Measurements from ENCODE around the gene SMCP. TPM values are rescaled to one million over a fixed set of nuclear protein-coding genes. Genes with fewer than 3 reads are reported as not detected.

Gene SMCP
- total RNA-seq (not detected), polyA plus RNA-seq (ENCODE audit: insufficient read depth, low read depth, low replicate concordance) (not detected)
- long read RNA-seq, donor 1 = 0 reads
- long read RNA-seq, donor 2 = 0 reads
- long read RNA-seq, donor 3 = 0 reads
- long read RNA-seq, donor 4 = 0 reads
- long read RNA-seq, donor 5 = 0 reads
- long read RNA-seq, donor 6 = 0 reads
- long read RNA-seq, donor 7 = 0 reads
- long read RNA-seq, donor 8 = 0 reads
- long read RNA-seq, donor 9 = 0 reads
- long read RNA-seq, donor 10 = 0 reads

GRCh38 chr1:152878042-152878441 lies at the start of gene SMCP:
Gene SMCP (plus strand): TSS chr1:152878322. CDS start chr1:152884423, 6,101 bp downstream.
- no peaks in the 10 kb centered on the region for H3K36me3 ChIP-seq (ENCODE audit: control insufficient read depth in 2 of 3, insufficient read depth in 3 of 3, low read length in 3 of 3)
- DNase-seq = no peak
- no peaks in the 10 kb centered on the region for H3K27me3 ChIP-seq (ENCODE audit: control insufficient read depth, insufficient read depth, low read length)
- no peak for FAIRE-seq
- TF ChIP-seq, protein P1, sequence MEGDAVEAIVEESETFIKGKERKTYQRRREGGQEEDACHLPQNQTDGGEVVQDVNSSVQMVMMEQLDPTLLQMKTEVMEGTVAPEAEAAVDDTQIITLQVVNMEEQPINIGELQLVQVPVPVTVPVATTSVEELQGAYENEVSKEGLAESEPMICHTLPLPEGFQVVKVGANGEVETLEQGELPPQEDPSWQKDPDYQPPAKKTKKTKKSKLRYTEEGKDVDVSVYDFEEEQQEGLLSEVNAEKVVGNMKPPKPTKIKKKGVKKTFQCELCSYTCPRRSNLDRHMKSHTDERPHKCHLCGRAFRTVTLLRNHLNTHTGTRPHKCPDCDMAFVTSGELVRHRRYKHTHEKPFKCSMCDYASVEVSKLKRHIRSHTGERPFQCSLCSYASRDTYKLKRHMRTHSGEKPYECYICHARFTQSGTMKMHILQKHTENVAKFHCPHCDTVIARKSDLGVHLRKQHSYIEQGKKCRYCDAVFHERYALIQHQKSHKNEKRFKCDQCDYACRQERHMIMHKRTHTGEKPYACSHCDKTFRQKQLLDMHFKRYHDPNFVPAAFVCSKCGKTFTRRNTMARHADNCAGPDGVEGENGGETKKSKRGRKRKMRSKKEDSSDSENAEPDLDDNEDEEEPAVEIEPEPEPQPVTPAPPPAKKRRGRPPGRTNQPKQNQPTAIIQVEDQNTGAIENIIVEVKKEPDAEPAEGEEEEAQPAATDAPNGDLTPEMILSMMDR (IDR thresholded peaks at IDR 0.05; ENCODE audit: borderline replicate concordance, extremely low read depth, insufficient read depth) = no peak
- intact Hi-C loops (cut with DNase I) = no loop called here
- H3K9ac ChIP-seq (ENCODE audit: low read length in 3 of 3) = no peak within 1 kb of the TSS
- H3K4me3 ChIP-seq (ENCODE audit: low read length in 3 of 3) = no peak within 1 kb of the TSS
- H3K27ac ChIP-seq (ENCODE audit: low read depth in 2 of 2, low read length in 2 of 2) = no peak within 1 kb of the TSS
- H3K4me1 ChIP-seq (ENCODE audit: control insufficient read depth in 2 of 3, insufficient read depth in 2 of 3, low read depth in 1 of 3, low read length in 3 of 3) = no peaks in the 10 kb centered on the region
- H3K9me3 ChIP-seq (ENCODE audit: control insufficient read depth in 2 of 3, insufficient read depth in 1 of 3, low read length in 3 of 3) = no peaks in the 10 kb centered on the region

DNA sequence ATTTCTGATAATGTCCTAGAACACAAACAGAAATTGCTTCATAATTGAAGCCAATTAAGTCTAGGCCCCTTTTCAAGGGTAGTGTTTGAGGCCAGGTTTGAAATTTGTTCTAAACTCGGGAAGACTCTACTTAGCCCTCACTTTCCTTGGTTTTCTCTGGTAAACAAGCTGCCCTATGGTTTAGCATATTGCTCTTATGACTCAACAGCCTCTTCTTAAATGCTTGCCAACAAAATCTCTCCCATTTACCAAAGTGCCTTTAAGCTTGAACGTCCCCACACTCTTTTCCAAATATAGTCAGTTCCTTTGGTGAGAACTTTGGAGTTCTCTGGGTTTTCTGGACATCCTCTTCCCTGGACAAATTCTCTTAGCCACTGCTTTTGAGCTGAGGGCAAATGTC lies 41.3 kb upstream of the SMCP start:
- no peak overlapping the region for H3K4me3 ChIP-seq (ENCODE audit: low read length in 3 of 3)
- H3K27me3 ChIP-seq (ENCODE audit: control insufficient read depth, insufficient read depth, low read length) = no peaks in the 10 kb centered on the region
- TF ChIP-seq, protein P1 (IDR thresholded peaks at IDR 0.05; ENCODE audit: borderline replicate concordance, extremely low read depth, insufficient read depth) = no peak
- DNase-seq = no peak
- no peak overlapping the region for H3K27ac ChIP-seq (ENCODE audit: low read depth in 2 of 2, low read length in 2 of 2)
- H3K4me1 ChIP-seq (ENCODE audit: control insufficient read depth in 2 of 3, insufficient read depth in 2 of 3, low read depth in 1 of 3, low read length in 3 of 3) = no peaks in the 10 kb centered on the region
- no peaks in the 10 kb centered on the region for H3K36me3 ChIP-seq (ENCODE audit: control insufficient read depth in 2 of 3, insufficient read depth in 3 of 3, low read length in 3 of 3)
- no peak overlapping the region for H3K9ac ChIP-seq (ENCODE audit: low read length in 3 of 3)
- intact Hi-C loops (cut with DNase I) = no loop called here
- no peak for FAIRE-seq
- H3K9me3 ChIP-seq (ENCODE audit: control insufficient read depth in 2 of 3, insufficient read depth in 1 of 3, low read length in 3 of 3) = no peaks in the 10 kb centered on the region

- DNase-seq (no peak), FAIRE-seq (no peak)
- no peak within 1 kb of the TSS for H3K9ac ChIP-seq (ENCODE audit: low read length in 3 of 3)
- H3K27ac ChIP-seq (ENCODE audit: low read depth in 2 of 2, low read length in 2 of 2) = no peak within 1 kb of the TSS
- H3K27me3 ChIP-seq (ENCODE audit: control insufficient read depth, insufficient read depth, low read length) = no peaks in the 10 kb centered on the region
- TF ChIP-seq, protein P1 (IDR thresholded peaks at IDR 0.05; ENCODE audit: borderline replicate concordance, extremely low read depth, insufficient read depth) = no peak
- no peaks in the 10 kb centered on the region for H3K36me3 ChIP-seq (ENCODE audit: control insufficient read depth in 2 of 3, insufficient read depth in 3 of 3, low read length in 3 of 3)
- H3K4me1 ChIP-seq (ENCODE audit: control insufficient read depth in 2 of 3, insufficient read depth in 2 of 3, low read depth in 1 of 3, low read length in 3 of 3) = no peaks in the 10 kb centered on the region
- H3K4me3 ChIP-seq (ENCODE audit: low read length in 3 of 3) = no peak within 1 kb of the TSS
- H3K9me3 ChIP-seq (ENCODE audit: control insufficient read depth in 2 of 3, insufficient read depth in 1 of 3, low read length in 3 of 3) = no peaks in the 10 kb centered on the region
- intact Hi-C loops (cut with DNase I) = no loop called here
Observed at GRCh38 chr1:152842556-152842955, 35.6 kb upstream of the SMCP start, which contains the start of gene LCE6A. Gene LCE6A (plus strand): TSS chr1:152842856. CDS start chr1:152843521, 665 bp downstream.
